ENCODE data around the gene DNAH8. TPM values are rescaled to one million over a fixed set of nuclear protein-coding genes. Genes with fewer than 3 reads are reported as not detected.

Gene DNAH8
- total RNA-seq, 1 experiment from 2014 or later = not detected

GRCh38 chr6:38901802-38902522 is 186.9 kb downstream of the DNAH8 start:
- TF ChIP-seq EGR1 (IDR thresholded peaks at IDR 0.05; ENCODE audit: low read depth) (no peak), ELF1 (IDR thresholded peaks at IDR 0.05; ENCODE audit: borderline replicate concordance, low read depth) (no peak), ZBTB33 (IDR thresholded peaks at IDR 0.05; ENCODE audit: extremely low read depth, insufficient replicate concordance, low read length) (no peak), POLR2AphosphoS5 (IDR thresholded peaks at IDR 0.05; ENCODE audit: low read depth, low read length) (no peak), RAD21 (IDR thresholded peaks at IDR 0.05; ENCODE audit: low read depth) (no peak), SRF (IDR thresholded peaks at IDR 0.05; ENCODE audit: low read depth) (no peak), REST (IDR thresholded peaks at IDR 0.05; ENCODE audit: low read depth) (no peak), ZFX (IDR thresholded peaks at IDR 0.05) (no peak), CEBPB (IDR thresholded peaks at IDR 0.05; ENCODE audit: low read depth) (no peak), POLR2A (IDR thresholded peaks at IDR 0.05; ENCODE audit: borderline replicate concordance, extremely low read depth, insufficient read depth, insufficient read length) (no peak), CTCF (IDR thresholded peaks at IDR 0.05 in 2 of 3, conservative IDR thresholded peaks at IDR 0.05 in 1 of 3; ENCODE audit: borderline replicate concordance in 1 of 3, insufficient read depth in 1 of 3, low read depth in 2 of 3, low read length in 2 of 3) (no peak), EZH2 (IDR thresholded peaks at IDR 0.05) (no peak), MAX (IDR thresholded peaks at IDR 0.05) (no peak), ATF3 (IDR thresholded peaks at IDR 0.05) (no peak), FOSL1 (IDR thresholded peaks at IDR 0.05; ENCODE audit: low read depth) (no peak), YY1 (IDR thresholded peaks at IDR 0.05; ENCODE audit: extremely low read depth, insufficient replicate concordance, low read depth, low read length) (no peak), SP1 (IDR thresholded peaks at IDR 0.05; ENCODE audit: low read depth) (no peak), ZNF274 (IDR thresholded peaks at IDR 0.05; ENCODE audit: low read depth, low read length) (no peak)
- H4K20me1 ChIP-seq (ENCODE audit: insufficient read depth) = no peaks in the 10 kb centered on the region
- CTCF ChIA-PET = no interaction called here
- H3K36me3 ChIP-seq (ENCODE audit: control insufficient read depth in 1 of 2, insufficient read depth in 2 of 2, low read length in 2 of 2) = no peaks in the 10 kb centered on the region
- POLR2A ChIA-PET = no interaction called here
- intact Hi-C loops (cut with micrococcal nuclease) = no loop called here
- no peak overlapping the region for H2AFZ ChIP-seq (ENCODE audit: low read depth, low read length, poor library complexity, severe bottlenecking)
- no peak for ATAC-seq
- no peak overlapping the region for H3K27ac ChIP-seq (ENCODE audit: low read depth, low read length)
- RAD21 ChIA-PET (ENCODE audit: low non-redundant PET in 1 of 2, low total read pairs in 2 of 2, uncharacterized antibody in 2 of 2, unreplicated experiment in 2 of 2) = no interaction called here
- H3K4me3 ChIP-seq (replicated peaks in 1 of 2; ENCODE audit: low read depth in 1 of 2, low read length in 2 of 2) = no peak overlapping the region
- no peaks in the 10 kb centered on the region for H3K9me3 ChIP-seq (ENCODE audit: control insufficient read depth in 1 of 2, insufficient read depth in 1 of 2, low read depth in 1 of 2, low read length in 2 of 2)
- DNase-seq (ENCODE audit: low read depth, low spot score) = no peak
- H3K4me1 ChIP-seq (ENCODE audit: control insufficient read depth in 1 of 2, insufficient read depth in 2 of 2, low read length in 2 of 2) = no peaks in the 10 kb centered on the region
- H3K9ac ChIP-seq (ENCODE audit: low read length) = no peak overlapping the region
- BruUV-seq (replicated peaks) = no TSS peak
- H3K9me2 ChIP-seq (ENCODE audit: insufficient read depth) = no peaks in the 10 kb centered on the region
- no peak overlapping the region for H3K4me2 ChIP-seq (ENCODE audit: low read length)
- no peaks in the 10 kb centered on the region for H3K79me2 ChIP-seq (ENCODE audit: insufficient read depth, low read length)
- H3K27me3 ChIP-seq (ENCODE audit: insufficient read depth, low read length) = peaks cover 38% of the 10 kb centered on the region
